H1 (cell line): ENCODE results near the gene SCCPDH. TPM values are rescaled to one million over a fixed set of nuclear protein-coding genes. Genes with fewer than 3 reads are reported as not detected.

Experiments
- CTCF ChIA-PET: fragments of 300-600 bp; sonication (Branson Sonifier 250); formaldehyde crosslinking; loops from one replicate; lab custom pipeline; 2021; ENCODE audit not compliant: partially characterized antibody; lab: Charles Lee
- POLR2A ChIA-PET: fragments of 300-600 bp; sonication (Branson Sonifier 250); formaldehyde crosslinking; loops from one replicate; lab custom pipeline; 2021; ENCODE audit warnings: inconsistent platforms; ENCODE audit not compliant: partially characterized antibody; lab: Charles Lee
- DNase-seq, 2 experiments: peaks; one replicate each; pipeline versions ENCODE4 v3.0.0 to v3.0.0-alpha.2; 2010 to 2022; ENCODE audit warnings: low spot score in 2 of 2, low read depth in 1 of 2, mixed read lengths in 1 of 2
- FAIRE-seq: peaks from 2 replicates; lab custom pipeline; 2011; peaks lifted over from hg19 to GRCh38; lab: Jason Lieb, UNC
- H2AFZ ChIP-seq: 2 replicates; pipeline ENCODE4 v1.8.1; 2012; ENCODE audit warnings: low read length, inconsistent platforms
- H2AK5ac ChIP-seq: 2 replicates; pipeline ENCODE4 v1.6.1; 2013; ENCODE audit warnings: low read depth, low read length
- H2BK120ac ChIP-seq: replicated peaks from 2 replicates; pipeline ENCODE3; 2013; ENCODE audit warnings: low read depth, low read length, inconsistent platforms
- H2BK12ac ChIP-seq: 2 replicates; pipeline ENCODE4 v1.6.1; 2013; ENCODE audit warnings: low read depth, low read length
- H2BK15ac ChIP-seq: 2 replicates; pipeline ENCODE4 v1.6.1; 2013; ENCODE audit warnings: low read length
- H2BK20ac ChIP-seq: 2 replicates; pipeline ENCODE4 v1.6.1; 2013; ENCODE audit warnings: low read length
- H2BK5ac ChIP-seq: 2 replicates; pipeline ENCODE4 v1.6.1; 2013; ENCODE audit warnings: low read depth, low read length
- H3K14ac ChIP-seq: 2 replicates; pipeline ENCODE4 v1.6.1; 2013; ENCODE audit warnings: inconsistent platforms; ENCODE audit not compliant: insufficient read length
- H3K18ac ChIP-seq: 2 replicates; pipeline ENCODE4 v1.6.1; 2013; ENCODE audit warnings: low read length; ENCODE audit errors: extremely low read depth
- H3K23ac ChIP-seq: 2 replicates; pipeline ENCODE4 v1.6.1; 2013; ENCODE audit warnings: inconsistent platforms; ENCODE audit not compliant: insufficient read length
- H3K23me2 ChIP-seq: 2 replicates; pipeline ENCODE4 v1.6.1; 2013; ENCODE audit warnings: low read depth, low read length
- H3K27ac ChIP-seq: 2 replicates; pipeline ENCODE4 v1.6.1; 2011; ENCODE audit warnings: low read depth, low read length, inconsistent platforms
- H3K27me3 ChIP-seq, 4 experiments: replicated peaks in 1 of 4; 1 replicate in 1 of 4; 2 replicates in 3 of 4; pipeline versions ENCODE4 v1.6.1 to v1.8.1; 2011 to 2013; ENCODE audit warnings: low read length in 3 of 4, mild to moderate bottlenecking in 3 of 4, inconsistent platforms in 2 of 4, mixed read lengths in 2 of 4, moderate library complexity in 1 of 4; ENCODE audit not compliant: control insufficient read depth in 3 of 4, insufficient read depth in 3 of 4; ENCODE audit errors: extremely low read depth in 1 of 4
- H3K36me3 ChIP-seq, 4 experiments: 2 replicates each; pipeline versions ENCODE4 v1.6.1 to v1.8.1; 2011 to 2013; ENCODE audit warnings: mild to moderate bottlenecking in 4 of 4, low read length in 3 of 4, moderate library complexity in 2 of 4, control low read depth in 1 of 4, inconsistent platforms in 1 of 4; ENCODE audit not compliant: insufficient read depth in 4 of 4, control insufficient read depth in 2 of 4
- H3K4ac ChIP-seq: replicated peaks from 2 replicates; pipeline ENCODE3; 2013; ENCODE audit warnings: low read length, low read depth, mixed read lengths, inconsistent platforms; ENCODE audit not compliant: insufficient read length
- H3K4me1 ChIP-seq, 4 experiments: replicated peaks in 1 of 4; 1 replicate in 1 of 4; 2 replicates in 3 of 4; pipeline versions ENCODE4 v1.6.1 to v1.8.1; 2011 to 2013; ENCODE audit warnings: low read length in 3 of 4, inconsistent platforms in 2 of 4, mixed read lengths in 1 of 4; ENCODE audit not compliant: insufficient read depth in 4 of 4, control insufficient read depth in 3 of 4
- H3K4me2 ChIP-seq, 2 experiments: 2 replicates each; pipeline versions ENCODE4 v1.6.1 to v1.8.1; 2011 to 2013; ENCODE audit warnings: low read depth in 2 of 2, low read length in 2 of 2, control low read depth in 1 of 2, inconsistent platforms in 1 of 2, mild to moderate bottlenecking in 1 of 2; ENCODE audit not compliant: insufficient read depth in 1 of 2
- H3K4me3 ChIP-seq, 4 experiments: fragments of 200-600, 300-600 bp in 1 of 4; sonication (generic), shearing (Covaris generic), sonication (Bioruptor Twin) in 1 of 4; 2 replicates each; pipeline versions ENCODE4 v1.5.1 to v1.8.1; 2011 to 2016; ENCODE audit warnings: low read length in 4 of 4, low read depth in 3 of 4, control low read depth in 2 of 4, inconsistent platforms in 2 of 4, mild to moderate bottlenecking in 2 of 4, mixed read lengths in 1 of 4, moderate library complexity in 1 of 4; ENCODE audit not compliant: insufficient read depth in 2 of 4; ENCODE audit errors: extremely low read depth in 1 of 4
- H3K56ac ChIP-seq: replicated peaks from 2 replicates; pipeline ENCODE3; 2013; ENCODE audit warnings: low read depth, mild to moderate bottlenecking, mixed read lengths, low read length, inconsistent platforms; ENCODE audit not compliant: insufficient read length
- H3K79me1 ChIP-seq: 2 replicates; pipeline ENCODE4 v1.6.1; 2013; ENCODE audit warnings: low read depth, low read length, control low read depth
- H3K79me2 ChIP-seq, 2 experiments: 2 replicates each; pipeline versions ENCODE4 v1.6.1 to v1.8.1; 2012 to 2013; ENCODE audit warnings: low read length in 2 of 2, mild to moderate bottlenecking in 2 of 2, inconsistent platforms in 1 of 2; ENCODE audit not compliant: insufficient read depth in 2 of 2, control insufficient read depth in 1 of 2
- H3K9ac ChIP-seq, 4 experiments: replicated peaks in 1 of 4; 1 replicate in 1 of 4; 2 replicates in 3 of 4; pipeline versions ENCODE4 v1.6.1 to v1.8.1; 2011 to 2013; ENCODE audit warnings: low read depth in 3 of 4, low read length in 3 of 4, control low read depth in 2 of 4, mild to moderate bottlenecking in 2 of 4, moderate library complexity in 2 of 4, inconsistent platforms in 1 of 4; ENCODE audit errors: extremely low read depth in 1 of 4
- H3K9me3 ChIP-seq, 2 experiments: 2 replicates each; pipeline versions ENCODE4 v1.6.1 to v1.8.1; 2012 to 2013; ENCODE audit warnings: mild to moderate bottlenecking in 2 of 2, moderate library complexity in 2 of 2, control low read depth in 1 of 2, inconsistent platforms in 1 of 2, low read depth in 1 of 2, low read length in 1 of 2, mixed read lengths in 1 of 2; ENCODE audit not compliant: insufficient read depth in 2 of 2
- H4K20me1 ChIP-seq, 2 experiments: replicated peaks in 1 of 2; 2 replicates each; pipeline versions ENCODE3 to v1.8.1; 2011 to 2013; ENCODE audit warnings: inconsistent platforms in 2 of 2, low read length in 2 of 2, mild to moderate bottlenecking in 1 of 2; ENCODE audit not compliant: insufficient read depth in 2 of 2, control insufficient read depth in 1 of 2
- H4K5ac ChIP-seq: 2 replicates; pipeline ENCODE4 v1.6.1; 2013; ENCODE audit warnings: low read length, low read depth, mixed read lengths, inconsistent platforms; ENCODE audit not compliant: insufficient read length
- H4K8ac ChIP-seq: 2 replicates; pipeline ENCODE4 v1.8.0; 2013; ENCODE audit warnings: mild to moderate bottlenecking, moderate library complexity, low read length, inconsistent platforms; ENCODE audit not compliant: insufficient read depth; ENCODE audit errors: extremely low read depth
- H4K91ac ChIP-seq: replicated peaks from 2 replicates; pipeline ENCODE3; 2013; ENCODE audit warnings: low read length, mixed read lengths, inconsistent platforms; ENCODE audit not compliant: insufficient read length
- BRCA1 ChIP-seq: IDR thresholded peaks from 2 replicates; pipeline ENCODE4 v1.6.1; 2012; ENCODE audit warnings: low read depth, low read length, improper control_type of control experiment
- CHD1 ChIP-seq: IDR thresholded peaks from 2 replicates; pipeline ENCODE4 v1.6.1; 2012; ENCODE audit warnings: low read depth, low read length, improper control_type of control experiment
- POLR2A ChIP-seq, 2 experiments: IDR thresholded peaks; 1 replicate in 1 of 2; 2 replicates in 1 of 2; pipeline ENCODE4 v1.6.1; 2011; ENCODE audit warnings: low read depth in 2 of 2, low read length in 2 of 2, mild to moderate bottlenecking in 2 of 2; ENCODE audit errors: control extremely low read depth in 1 of 2
- WGBS, 2 experiments: shearing (Covaris generic) in 1 of 2; methylation state at CpG; one replicate each; pipeline versions ENCODE4 v1.1.6 to v1.1.7; 2013 to 2015; ENCODE audit warnings: low lambda C conversion rate in 2 of 2, mixed read lengths in 2 of 2, inconsistent platforms in 1 of 2, low coverage in 1 of 2, missing lambda C conversion rate in 1 of 2; ENCODE audit not compliant: insufficient replicate concordance in 2 of 2, insufficient coverage in 1 of 2, insufficient read length in 1 of 2; ENCODE audit errors: extremely low coverage in 1 of 2, missing lambda C conversion rate in 1 of 2; 5-methylcytosine and 5-hydroxymethylcytosine counted together
- polyA plus RNA-seq, 7 experiments: library from polyadenylated mRNA; depleted of rRNA in 3 of 7; stranded (reverse) in 5 of 7; unstranded in 2 of 7; fragments of >200 nt in 5 of 7; fragments of 200-250 nt in 2 of 7; gene quantifications; 1 replicate in 5 of 7; 2 replicates in 1 of 7; 4 replicates in 1 of 7; pipeline versions ENCODE4 v1.2.1 to v1.2.3, GENCODE V29; 2011 to 2013; ENCODE audit warnings: missing spikeins in 2 of 7, mixed read lengths in 2 of 7
- total RNA-seq: library from RNA; stranded (reverse); fragmentation: NEBNext Ultra II Directional; extraction: Animal tissue kit (Norgen Biotek cat#: 25700); gene quantifications from 2 replicates; pipeline ENCODE4 v1.2.1, GENCODE V29; 2021
- TF ChIP-seq, protein P1 (sequence below): IDR thresholded peaks from 2 replicates; pipeline ENCODE4 v1.6.1; 2011; ENCODE audit warnings: low read length, improper control_type of control experiment

SCCPDH gene
- total and polyA plus RNA-seq, 2 of the 8 experiments (the other 6 are each of a cell fraction or from before 2014, with no cell fraction given), result 9.5 to 17.0 TPM

DNA sequence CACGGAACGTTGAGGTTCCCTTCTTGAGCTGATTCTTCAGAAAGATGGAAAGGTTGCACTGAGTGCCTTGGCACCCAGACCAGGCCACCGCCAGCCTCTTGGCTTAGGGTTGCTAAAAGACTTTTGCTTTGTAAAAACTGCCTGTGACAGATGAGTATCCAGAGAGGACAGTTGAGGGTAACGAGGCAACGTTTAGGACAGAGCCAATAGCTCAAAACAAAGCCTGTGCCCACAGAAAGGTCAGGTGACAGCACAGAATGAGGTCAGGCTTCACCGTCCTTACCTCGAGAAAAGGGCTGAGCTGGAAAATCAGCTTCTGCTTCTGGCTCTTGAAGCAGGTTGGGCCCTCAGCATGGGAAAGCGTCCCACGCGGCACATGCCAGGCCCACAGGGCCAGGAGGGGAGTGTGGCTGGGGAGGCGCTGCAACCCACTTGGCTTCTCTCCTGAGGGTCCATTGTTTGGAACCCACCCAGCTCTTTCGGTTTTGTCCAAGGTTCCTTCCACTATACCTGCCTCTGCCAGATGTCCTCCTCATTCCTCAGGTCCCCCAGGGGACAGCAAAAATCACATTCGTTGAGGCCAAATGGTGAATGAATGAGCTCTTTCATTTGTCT, 55.5 kb downstream of the SCCPDH start:
- Histone ChIP-seq H2AK5ac (no peak overlapping the region), H3K4me2 (no peak overlapping the region), H4K91ac (no peak overlapping the region), H3K9ac (no peak overlapping the region), H3K23me2 (no peaks in the 10 kb centered on the region), H3K9me3 (no peaks in the 10 kb centered on the region), H2BK5ac (no peak overlapping the region), H2BK120ac (no peak overlapping the region), H2AFZ (no peak overlapping the region), H3K36me3 (no peaks in the 10 kb centered on the region), H3K27me3 (no peaks in the 10 kb centered on the region), H2BK20ac (no peak overlapping the region), H3K18ac (no peak overlapping the region), H3K79me1 (no peaks in the 10 kb centered on the region), H2BK12ac (no peak overlapping the region), H4K5ac (no peak overlapping the region), H3K4ac (no peak overlapping the region), H2BK15ac (no peak overlapping the region), H3K23ac (no peak overlapping the region), H3K79me2 (no peaks in the 10 kb centered on the region), H3K56ac (no peak overlapping the region), H3K4me1 (peaks cover 0 to 3% (median 0%) of the 10 kb centered on the region in 4 experiments; a peak in 1 of 7 replicates), H3K27ac (no peak overlapping the region), H4K8ac (no peak overlapping the region), H3K14ac (no peak overlapping the region)
- DNase-seq, result no peak
- 90% methylated on average over 13 of the region's 13 CpGs; no CpG with 5 or more reads in 1 of the 2 experiments for WGBS, 2 experiments
- ChIA-PET CTCF (interaction anchor here (0.8 to 1.8 kb wide), 4 partner anchors 8 to 43 kb away, joined by 3 to 4 read pairs (median 4); no protein-coding TSS in a partner anchor), POLR2A (interaction anchor here (0.6 to 1.7 kb wide), 4 partner anchors 8 to 14 kb away, joined by 3 to 7 read pairs (median 4); no protein-coding TSS in a partner anchor)
- TF ChIP-seq POLR2A (IDR thresholded peaks at IDR 0.05; ENCODE audit: control extremely low read depth in 1 of 2, low read depth in 2 of 2, low read length in 2 of 2) (no peak), BRCA1 (no peak), CHD1 (no peak)
- TF ChIP-seq, protein P1, sequence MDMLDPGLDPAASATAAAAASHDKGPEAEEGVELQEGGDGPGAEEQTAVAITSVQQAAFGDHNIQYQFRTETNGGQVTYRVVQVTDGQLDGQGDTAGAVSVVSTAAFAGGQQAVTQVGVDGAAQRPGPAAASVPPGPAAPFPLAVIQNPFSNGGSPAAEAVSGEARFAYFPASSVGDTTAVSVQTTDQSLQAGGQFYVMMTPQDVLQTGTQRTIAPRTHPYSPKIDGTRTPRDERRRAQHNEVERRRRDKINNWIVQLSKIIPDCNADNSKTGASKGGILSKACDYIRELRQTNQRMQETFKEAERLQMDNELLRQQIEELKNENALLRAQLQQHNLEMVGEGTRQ, result no peak
- TF ChIP-seq, all 59 proteins: peak for 0
- FAIRE-seq, result no peak
- no peak overlapping the region for H3K4me3 ChIP-seq
- H4K20me1 ChIP-seq, result no peaks in the 10 kb centered on the region
